NCI-H345 (cell line): ENCODE results near the gene TEKTIP1.
A peak's percentile ranks its signal among the peaks of the same experiment; 100 is the strongest.

ENCODE experiments used
- DNase-seq: peaks from one replicate; lab custom pipeline; 2025; lab: John Stamatoyannopoulos, UW

Gene TEKTIP1

DNA sequence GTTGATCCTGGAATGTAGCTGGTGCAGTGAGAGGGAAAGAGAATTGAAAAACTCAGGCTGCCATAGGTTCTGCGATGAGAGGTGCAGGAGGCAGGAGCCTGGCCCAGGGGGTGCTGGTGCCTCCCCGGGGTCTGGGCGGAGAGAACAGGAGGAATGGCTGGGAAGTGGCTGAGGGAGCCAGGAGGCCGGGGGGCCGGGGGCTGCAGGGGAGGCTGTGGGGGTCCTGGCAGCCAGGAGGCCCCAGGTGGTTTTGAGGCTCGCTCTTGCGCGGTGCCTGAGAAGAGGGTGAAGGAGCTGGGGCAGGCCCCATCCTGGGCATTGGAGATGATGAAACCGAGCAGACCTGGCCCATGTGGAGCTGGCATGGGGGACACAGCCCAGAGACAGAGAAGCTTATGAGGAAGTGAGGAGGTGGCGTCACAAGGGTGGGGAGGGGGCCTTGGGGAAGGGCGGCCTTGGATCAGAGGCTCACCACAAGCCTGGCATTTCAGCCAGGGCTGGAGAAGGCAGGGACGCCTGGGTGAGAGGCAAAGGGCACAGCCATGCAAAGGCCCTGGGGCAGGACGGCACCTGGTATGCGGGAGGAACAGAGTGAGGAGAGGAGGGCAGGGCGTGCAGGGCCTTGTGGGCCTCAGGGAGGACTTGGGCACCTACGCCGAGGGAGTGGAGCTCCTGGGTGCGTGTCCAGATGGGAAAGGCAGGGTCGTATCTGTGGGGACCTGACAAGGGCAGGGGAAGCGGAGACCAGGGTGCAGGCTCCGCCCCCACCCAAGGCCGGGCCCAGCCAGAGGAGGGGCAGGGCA, 1.3 kb upstream of the TEKTIP1 start:
- no peak for DNase-seq

GRCh38 chr19:3538258-3538929, 580 bp upstream of the TEKTIP1 start:
- no peak for DNase-seq

DNA sequence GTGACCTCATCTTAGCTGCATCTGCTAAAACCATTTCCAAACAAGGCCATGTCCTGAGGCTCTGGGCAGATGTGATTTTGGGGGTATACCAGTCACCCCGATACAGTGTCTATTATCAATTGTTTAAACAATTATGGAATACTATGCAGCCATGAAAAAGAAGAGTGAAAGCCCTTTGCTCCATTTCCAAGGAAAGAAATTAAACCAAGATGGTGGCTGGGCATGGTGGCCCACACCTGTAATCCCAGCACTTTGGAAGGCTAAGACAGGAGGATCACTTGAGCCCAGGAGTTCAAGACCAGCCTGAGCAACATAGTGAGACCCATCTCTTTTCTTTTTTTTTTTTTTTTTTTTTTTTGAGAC, 763 bp downstream of the TEKTIP1 start:
- no peak for DNase-seq

DNA sequence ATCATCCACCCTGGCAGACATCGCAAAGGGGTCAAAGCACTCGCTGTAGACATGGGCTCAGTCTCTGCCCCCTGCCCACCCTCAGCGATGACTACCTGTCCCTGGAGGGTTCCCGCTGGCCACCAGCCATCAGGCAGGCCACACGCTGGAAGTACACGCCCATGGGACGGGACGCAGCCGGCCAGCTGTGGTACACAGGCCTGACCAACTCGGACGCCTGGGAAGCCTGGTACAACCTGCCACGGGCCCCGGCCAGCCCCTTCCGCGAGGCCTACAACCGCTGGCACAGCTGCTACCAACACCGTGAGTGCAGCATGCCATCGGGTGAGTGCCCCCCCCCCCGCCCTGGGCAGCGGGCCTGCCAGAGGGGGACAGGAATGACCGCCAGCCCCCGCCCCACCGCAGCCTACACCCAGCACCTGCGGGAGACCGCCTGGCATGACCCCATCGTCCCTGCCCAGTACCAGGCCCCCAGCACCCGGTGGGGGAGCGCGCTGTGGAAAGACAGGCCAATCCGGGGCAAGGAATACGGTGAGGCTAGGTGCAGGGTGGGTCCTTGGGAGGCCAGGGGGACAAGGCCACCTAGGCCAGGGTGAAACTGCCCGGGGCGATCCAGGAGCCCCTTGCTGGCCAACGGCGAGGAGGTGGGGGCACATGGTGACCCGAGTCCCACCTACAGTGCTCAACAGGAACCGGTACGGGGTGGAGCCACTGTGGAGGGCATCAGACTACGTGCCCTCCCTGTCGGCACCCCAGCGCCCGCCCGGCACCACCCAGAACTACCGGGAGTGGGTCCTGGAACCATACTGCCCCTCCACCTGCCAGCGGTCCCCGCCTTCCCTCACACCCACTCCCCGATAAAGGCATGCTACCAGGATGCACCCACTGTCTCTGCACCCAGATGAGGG, 4.4 kb downstream of the TEKTIP1 start:
- no peak for DNase-seq

- DNase-seq, result no peak
These were observed 5.0 kb downstream of the TEKTIP1 start for GRCh38 chr19:3544058-3544376.

DNA sequence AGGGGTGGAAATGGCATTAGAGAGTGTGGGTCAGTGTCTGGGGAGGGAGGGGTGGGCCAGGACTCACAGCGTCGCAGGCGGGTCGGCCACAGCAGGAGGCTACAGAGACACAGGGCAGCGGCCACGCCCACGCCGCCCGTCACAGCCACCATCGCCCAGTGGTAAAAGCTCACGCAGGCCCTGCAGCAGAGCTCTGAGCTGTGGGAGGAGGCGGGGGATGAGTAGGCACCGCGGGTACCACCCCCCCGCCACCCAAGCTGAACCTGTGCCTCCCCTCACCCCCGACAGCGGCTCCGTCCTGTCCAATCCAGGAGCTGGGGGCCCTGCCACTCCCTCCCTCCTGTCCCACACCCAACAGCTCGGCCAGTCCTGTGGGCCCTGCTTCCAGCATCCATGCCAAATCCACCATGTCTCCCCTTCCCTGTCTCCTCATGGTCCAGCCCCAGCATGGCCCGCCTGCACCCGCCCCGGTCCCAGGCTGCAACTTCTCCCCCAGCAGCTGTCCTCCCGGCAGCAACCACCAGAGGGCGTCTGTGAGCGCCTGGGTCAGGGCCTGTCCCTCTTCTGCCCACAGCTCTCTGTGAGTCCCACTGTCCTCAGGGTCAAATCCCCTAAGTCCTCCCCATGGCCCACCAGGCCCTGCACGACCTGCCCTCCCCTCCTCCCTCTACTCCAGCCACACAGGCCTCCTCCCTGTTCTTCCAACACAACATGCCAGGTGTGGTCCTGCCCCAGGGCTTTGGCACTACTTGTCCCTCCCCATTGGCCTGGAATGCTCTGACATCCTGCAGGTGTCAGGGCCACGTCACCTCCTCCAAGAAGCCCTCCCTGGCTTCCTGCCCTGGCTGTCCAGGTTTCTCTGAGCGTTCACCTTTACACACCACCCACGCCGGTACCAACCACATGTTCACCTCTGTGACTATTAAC, 6.0 kb downstream of the TEKTIP1 start:
- peak; percentile 39 for DNase-seq

GRCh38 chr19:3545669-3546034, 6.7 kb downstream of the TEKTIP1 start:
- no peak for DNase-seq

DNA sequence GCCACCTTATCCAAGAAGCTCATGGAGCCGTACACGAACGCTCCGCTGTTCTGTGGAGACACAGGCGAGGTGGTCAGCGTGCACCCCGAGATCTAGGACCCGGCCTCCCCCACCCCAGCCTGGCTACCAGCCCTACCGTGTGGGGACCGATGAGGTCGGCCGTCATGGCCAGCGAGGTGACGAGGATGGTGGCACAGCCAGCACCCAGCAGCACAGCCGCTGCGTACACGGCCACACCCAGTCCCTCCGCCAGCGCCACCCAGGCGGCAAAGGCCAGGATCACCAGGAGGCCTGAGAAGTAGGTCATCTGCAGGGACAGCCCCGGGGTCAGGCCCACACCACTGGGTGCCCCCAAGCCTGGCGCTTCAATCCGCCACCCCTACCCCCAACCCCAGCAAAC, 7.1 kb downstream of the TEKTIP1 start:
- no peak for DNase-seq

DNA sequence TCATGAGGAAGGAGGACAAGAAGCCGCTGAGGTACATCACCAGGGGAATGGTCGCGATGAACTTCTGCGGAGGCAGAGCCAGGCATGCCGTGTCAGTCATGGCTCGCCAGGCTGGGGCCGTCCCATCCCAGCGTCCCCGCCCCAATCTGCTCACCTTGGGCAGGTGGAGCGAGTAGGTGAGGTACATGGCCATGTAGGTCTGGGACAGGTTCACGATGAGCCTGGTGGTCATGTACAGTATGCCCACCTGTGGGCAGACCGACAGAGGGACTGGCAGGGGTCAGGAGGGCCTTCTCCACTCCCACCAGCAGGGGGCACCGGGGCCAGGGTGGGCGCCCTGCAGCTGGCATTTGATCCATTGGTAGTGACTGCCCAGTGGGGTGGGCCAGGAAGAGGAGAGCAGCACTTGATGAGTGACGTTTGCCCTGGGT, 8.3 kb downstream of the TEKTIP1 start:
- DNase-seq, result no peak

GRCh38 chr19:3547767-3548282, 8.9 kb downstream of the TEKTIP1 start:
- no peak for DNase-seq

- DNase-seq, result no peak
These were observed 9.6 kb downstream of the TEKTIP1 start for GRCh38 chr19:3548606-3549005.

DNA sequence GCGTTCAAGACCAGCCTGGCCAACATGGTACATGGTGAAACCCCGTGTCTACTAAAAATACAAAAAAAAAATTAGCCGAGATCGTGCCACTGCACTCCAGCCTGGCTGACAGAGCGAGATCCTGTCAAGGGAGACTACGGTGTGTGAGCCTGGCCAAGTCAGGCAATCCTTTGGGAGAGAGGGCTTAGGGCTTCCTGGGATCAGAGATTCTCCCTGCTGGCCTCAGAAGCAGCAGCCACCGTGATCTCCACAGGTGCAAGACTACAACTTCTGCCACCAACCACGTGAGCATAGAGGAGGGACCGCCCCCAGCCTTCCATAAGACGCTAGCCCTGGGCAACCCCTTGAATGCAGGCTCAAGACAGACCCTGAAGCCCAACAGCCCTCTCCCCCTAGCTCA, 10.8 kb downstream of the TEKTIP1 start:
- no peak for DNase-seq

DNA sequence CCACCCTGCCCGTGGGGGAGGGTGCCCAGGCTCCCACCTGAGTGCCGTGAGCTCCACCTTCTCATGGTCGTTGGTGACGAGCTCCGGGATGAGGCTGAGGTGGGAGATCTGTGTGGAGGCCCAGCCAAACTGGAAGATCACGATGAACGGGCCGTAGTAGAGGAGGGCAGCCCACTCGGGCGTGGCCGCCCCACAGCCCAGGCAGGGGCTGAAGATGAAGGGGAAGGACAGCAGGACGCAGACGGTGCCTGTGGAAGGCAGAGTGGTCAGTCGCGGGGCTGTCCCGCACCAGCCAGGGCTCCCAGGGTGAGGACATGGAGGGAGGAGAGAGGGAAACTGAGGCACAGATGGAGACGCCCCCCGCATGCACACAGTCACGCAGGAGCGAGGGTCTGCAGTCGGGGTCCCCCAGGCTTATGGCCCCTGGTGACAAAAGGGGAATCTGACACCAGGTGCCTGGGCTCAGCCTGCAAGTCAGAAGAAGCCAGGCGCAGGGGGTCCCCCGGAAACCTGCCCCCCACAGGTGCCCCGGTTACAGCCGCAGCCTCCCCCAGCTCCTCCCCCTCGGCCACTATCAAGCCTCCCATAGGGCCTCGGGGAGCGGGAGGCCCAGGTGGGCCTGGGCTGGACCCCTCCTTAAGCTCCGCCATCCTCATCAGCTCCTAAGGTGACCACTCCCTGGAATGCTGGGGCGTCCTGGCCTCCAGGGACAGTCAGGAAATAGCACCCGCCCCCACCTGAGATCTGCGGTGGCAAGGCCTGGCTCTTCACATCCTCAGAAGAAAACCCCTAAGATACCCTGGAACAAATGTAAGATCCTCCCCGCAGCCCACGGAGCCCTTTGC, 12.2 kb downstream of the TEKTIP1 start:
- no peak for DNase-seq

DNA sequence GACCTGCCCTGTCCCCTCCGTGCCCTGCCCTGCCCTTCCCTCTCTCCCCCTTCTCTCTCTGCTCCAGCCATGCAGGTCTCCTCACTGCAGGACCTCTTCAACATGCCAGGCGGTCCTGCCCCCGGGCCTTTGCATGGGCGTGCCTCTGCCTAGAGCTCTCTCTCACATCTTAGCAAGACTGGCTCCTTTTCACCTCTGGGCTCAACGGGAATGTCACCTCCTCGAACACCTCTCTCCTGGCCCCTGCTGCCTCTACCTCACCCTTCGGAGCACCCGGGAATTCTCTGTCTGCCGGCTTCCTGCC, 12.8 kb downstream of the TEKTIP1 start:
- no peak for DNase-seq

DNA sequence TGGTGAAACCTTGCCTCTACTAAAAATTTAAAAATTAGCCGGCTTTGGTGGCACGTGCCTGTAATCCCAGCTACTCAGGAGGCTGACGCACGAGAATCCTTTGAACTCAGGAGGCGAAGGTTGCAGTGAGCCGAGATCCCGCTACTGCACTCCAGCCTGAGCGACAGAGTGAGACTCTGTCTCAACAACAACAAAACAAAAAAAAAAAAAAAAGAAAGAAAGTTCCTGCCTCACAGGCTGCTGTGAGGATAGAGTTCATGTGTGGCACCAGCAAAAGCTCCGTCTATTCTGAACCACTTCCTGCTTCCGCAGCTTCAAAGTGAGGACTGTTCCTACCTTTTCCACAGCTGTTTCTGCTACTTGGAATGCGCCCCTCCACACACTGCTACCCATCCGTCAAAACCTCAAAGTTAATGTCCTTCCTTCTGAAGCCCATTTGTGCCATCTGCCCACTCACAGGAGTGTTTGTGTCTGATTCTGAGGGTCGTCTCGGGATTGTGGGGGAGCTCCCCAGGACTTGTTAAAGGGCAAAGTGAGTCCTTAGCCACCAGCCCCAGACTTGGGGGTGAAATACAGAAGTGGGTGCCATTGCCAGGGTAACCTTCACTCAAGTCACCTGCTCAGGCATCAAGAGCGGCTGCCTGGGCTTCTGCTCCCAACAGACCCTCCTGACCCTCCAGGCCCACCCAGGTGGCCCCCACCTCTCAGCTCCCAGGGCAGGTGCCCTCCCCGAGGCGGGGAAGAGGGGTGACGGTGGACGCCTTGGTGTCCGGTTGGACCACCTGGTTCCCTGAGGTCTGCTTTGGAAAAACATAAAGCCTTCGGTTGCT, 15.5 kb downstream of the TEKTIP1 start:
- DNase-seq, result no peak

DNA sequence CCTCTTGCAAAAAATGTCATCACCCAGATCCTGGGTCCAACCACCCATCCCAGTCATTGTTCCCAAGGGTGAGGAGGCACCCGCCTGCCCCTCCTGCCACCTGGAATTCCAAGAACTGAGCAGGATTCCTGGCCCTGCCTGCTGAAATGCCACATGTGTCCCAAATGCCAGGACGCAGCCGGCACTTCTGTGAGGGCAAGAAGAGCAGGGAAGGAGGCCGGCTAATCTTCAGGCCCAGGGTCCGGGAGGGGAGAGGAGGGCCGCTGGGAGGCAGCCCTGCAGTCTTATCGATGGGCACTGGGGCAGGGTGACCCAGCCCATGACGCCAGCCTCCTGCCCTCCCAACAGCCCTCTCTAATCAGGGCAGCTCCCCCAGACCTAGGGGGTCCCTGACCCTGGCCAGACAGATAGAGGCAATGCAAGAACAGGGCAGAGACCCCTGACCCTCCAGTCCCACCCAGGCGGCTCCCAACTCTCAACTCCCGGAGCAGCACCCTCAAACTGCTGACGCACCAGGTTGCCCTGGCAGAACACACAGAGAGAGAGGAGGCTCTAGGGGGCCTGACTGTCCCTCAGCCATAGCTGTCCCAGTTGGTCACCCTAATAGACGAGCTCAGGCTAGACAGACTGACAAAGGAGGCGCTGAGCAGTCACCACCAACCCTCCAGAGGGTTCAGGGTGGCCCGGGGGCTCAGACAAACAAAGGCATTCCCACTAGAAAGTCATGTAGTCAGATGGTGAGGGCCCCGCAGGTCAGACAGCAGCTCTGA, 16.9 kb downstream of the TEKTIP1 start:
- no peak for DNase-seq

DNA sequence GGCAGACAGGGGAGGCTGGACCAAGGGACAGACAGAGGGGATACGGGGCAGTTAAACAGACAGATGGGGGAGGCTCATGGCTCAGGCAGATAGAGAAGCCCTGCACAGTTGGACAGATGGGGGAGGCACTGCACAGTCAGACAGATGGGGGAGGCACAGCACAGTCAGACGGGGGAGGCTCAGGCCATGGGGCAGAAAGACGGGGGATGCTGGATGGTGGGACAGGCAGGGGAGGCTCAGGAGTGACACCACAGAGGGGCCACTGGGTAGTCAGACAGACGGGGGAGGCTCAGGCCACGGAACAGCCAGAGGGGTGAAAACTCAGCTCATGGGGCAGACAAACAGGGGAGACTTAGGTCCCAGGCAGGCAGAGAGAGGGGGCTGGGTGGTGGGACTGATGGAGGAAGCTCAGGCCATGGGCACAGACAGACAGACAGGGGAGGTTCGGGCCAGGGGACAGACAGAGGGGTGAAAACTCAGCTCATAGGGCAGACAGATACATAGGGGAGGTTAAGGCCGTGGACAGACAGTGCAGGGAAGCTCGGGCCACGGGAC, 17.5 kb downstream of the TEKTIP1 start:
- no peak for DNase-seq

GRCh38 chr19:3556978-3557460, 18.0 kb downstream of the TEKTIP1 start:
- peak; percentile 28 for DNase-seq
